HCT116 (cell line): ENCODE results near the gene IQGAP2. TPM values are rescaled to one million over a fixed set of nuclear protein-coding genes. Genes with fewer than 3 reads are reported as not detected.

Source experiments
- ATAC-seq: fragments of 200-7000 bp; cut with Tn5 transposase; 2 replicates; pipeline ENCODE4 v1.9.1; 2020; ENCODE audit warnings: mild to moderate bottlenecking, moderate library complexity
- BruUV-seq: library from RNA; stranded (reverse); fragments of 400-500 nt; replicated peaks from 2 replicates; lab custom pipeline; 2021; lab: Mats Ljungman, UMichigan
- CTCF ChIA-PET: fragments of 300-600 bp; sonication (Branson Sonifier 250); formaldehyde crosslinking; loops from one replicate; lab custom pipeline; 2021; ENCODE audit warnings: antibody characterized with exemption; lab: Charles Lee
- POLR2A ChIA-PET: fragments of 300-600, 350-600 bp; sonication (Branson Sonifier 250); formaldehyde crosslinking; loops from one replicate; lab custom pipeline; 2021; ENCODE audit warnings: antibody characterized with exemption; lab: Charles Lee
- RAD21 ChIA-PET, 2 experiments: fragments of 300-600 bp; sonication (Branson Sonifier 250); formaldehyde crosslinking; loops; one replicate each; lab custom pipeline; 2023; ENCODE audit warnings: low total read pairs in 2 of 2; ENCODE audit not compliant: uncharacterized antibody in 2 of 2, unreplicated experiment in 2 of 2, low non-redundant PET in 1 of 2; lab: Charles Lee
- DNase-seq: peaks from one replicate; pipeline ENCODE4 v3.0.0-alpha.2; 2010; ENCODE audit warnings: low read depth, low spot score
- H2AFZ ChIP-seq: fragments of 200-600 bp; shearing (Covaris generic), sonication (generic); 2 replicates; pipeline ENCODE4 v1.6.1; 2017; ENCODE audit warnings: low read depth, mixed run types, mixed read lengths, antibody characterized with exemption, low read length; ENCODE audit not compliant: poor library complexity, severe bottlenecking
- H3K27ac ChIP-seq: 2 replicates; pipeline ENCODE4 v1.5.1; 2012; ENCODE audit warnings: low read depth, low read length
- H3K27me3 ChIP-seq: fragments of 200-600 bp; sonication (generic); 2 replicates; pipeline ENCODE4 v1.6.1; 2016; ENCODE audit warnings: mixed run types, low read length, mixed read lengths; ENCODE audit not compliant: insufficient read depth
- H3K36me3 ChIP-seq, 2 experiments: fragments of 200-500 bp in 1 of 2; fragments of 200-600 bp in 1 of 2; sonication (Bioruptor generic) in 1 of 2; sonication (generic) in 1 of 2; 2 replicates each; pipeline versions ENCODE4 v1.5.1 to v1.6.1; 2014 to 2016; ENCODE audit warnings: low read length in 2 of 2, inconsistent platforms in 1 of 2, mixed read lengths in 1 of 2, mixed run types in 1 of 2; ENCODE audit not compliant: insufficient read depth in 2 of 2, control insufficient read depth in 1 of 2
- H3K4me1 ChIP-seq, 2 experiments: fragments of 200-600 bp in 1 of 2; sonication (generic) in 1 of 2; 2 replicates each; pipeline versions ENCODE4 v1.5.1 to v1.6.1; 2012 to 2017; ENCODE audit warnings: low read length in 2 of 2, inconsistent platforms in 1 of 2, mild to moderate bottlenecking in 1 of 2, mixed read lengths in 1 of 2, mixed run types in 1 of 2, moderate library complexity in 1 of 2; ENCODE audit not compliant: insufficient read depth in 2 of 2, control insufficient read depth in 1 of 2
- H3K4me2 ChIP-seq: fragments of 200-600 bp; sonication (generic); 2 replicates; pipeline ENCODE4 v1.6.1; 2017; ENCODE audit warnings: mixed run types, low read length, mixed read lengths
- H3K4me3 ChIP-seq, 2 experiments: fragments of 200-600 bp in 1 of 2; sonication (generic) in 1 of 2; replicated peaks in 1 of 2; 2 replicates each; pipeline ENCODE4 v1.5.1; 2011 to 2016; ENCODE audit warnings: low read length in 2 of 2, control low read depth in 1 of 2, low read depth in 1 of 2, mild to moderate bottlenecking in 1 of 2, mixed read lengths in 1 of 2, mixed run types in 1 of 2
- H3K79me2 ChIP-seq: fragments of 200-600 bp; sonication (generic); 2 replicates; pipeline ENCODE4 v1.6.1; 2017; ENCODE audit warnings: mild to moderate bottlenecking, mixed run types, low read length, moderate library complexity, mixed read lengths; ENCODE audit not compliant: insufficient read depth
- H3K9ac ChIP-seq: fragments of 200-600 bp; sonication (generic); 2 replicates; pipeline ENCODE4 v1.6.1; 2016; ENCODE audit warnings: low read length, mixed read lengths
- H3K9me2 ChIP-seq: fragments of 200-600 bp; sonication (generic), shearing (Covaris generic); 2 replicates; pipeline ENCODE4 v1.6.1; 2017; ENCODE audit warnings: mixed run types, mild to moderate bottlenecking, moderate library complexity; ENCODE audit not compliant: insufficient read depth
- H3K9me3 ChIP-seq, 2 experiments: fragments of 200-500 bp in 1 of 2; fragments of 200-600 bp in 1 of 2; sonication (Bioruptor generic) in 1 of 2; sonication (generic) in 1 of 2; 2 replicates each; pipeline ENCODE4 v1.6.1; 2014 to 2017; ENCODE audit warnings: low read length in 2 of 2, mixed read lengths in 2 of 2, inconsistent platforms in 1 of 2, low read depth in 1 of 2, mild to moderate bottlenecking in 1 of 2, mixed run types in 1 of 2, moderate library complexity in 1 of 2; ENCODE audit not compliant: control insufficient read depth in 1 of 2, insufficient read depth in 1 of 2
- H4K20me1 ChIP-seq: fragments of 200-600 bp; sonication (generic), shearing (Covaris generic); 2 replicates; pipeline ENCODE4 v1.6.1; 2017; ENCODE audit warnings: mixed run types, mild to moderate bottlenecking, moderate library complexity; ENCODE audit not compliant: insufficient read depth
- CBX3 ChIP-seq: IDR thresholded peaks from 2 replicates; pipeline ENCODE4 v1.6.1; 2012; ENCODE audit warnings: low read depth
- CEBPB ChIP-seq: IDR thresholded peaks from 2 replicates; pipeline ENCODE4 v1.6.1; 2012; ENCODE audit warnings: low read depth
- ELF1 ChIP-seq: IDR thresholded peaks from 2 replicates; pipeline ENCODE4 v1.6.1; 2012; ENCODE audit warnings: low read depth, borderline replicate concordance
- EZH2 ChIP-seq: fragments of 200-600 bp; sonication (generic); IDR thresholded peaks from 2 replicates; pipeline ENCODE4 v1.6.1; 2017; ENCODE audit warnings: antibody characterized with exemption, mixed run types
- EZH2phosphoT487 ChIP-seq: fragments of 200-600 bp; IDR thresholded peaks from 2 replicates; pipeline ENCODE4 v1.6.1; 2018; ENCODE audit warnings: antibody characterized with exemption, borderline replicate concordance
- FOSL1 ChIP-seq: IDR thresholded peaks from 2 replicates; pipeline ENCODE4 v1.6.1; 2012; ENCODE audit warnings: low read depth
- JUND ChIP-seq: IDR thresholded peaks from 2 replicates; pipeline ENCODE4 v1.6.1; 2012
- POLR2A ChIP-seq: IDR thresholded peaks from 2 replicates; pipeline ENCODE4 v1.7.0; 2011; ENCODE audit warnings: borderline replicate concordance; ENCODE audit not compliant: insufficient read depth, insufficient read length; ENCODE audit errors: extremely low read depth
- RAD21 ChIP-seq: IDR thresholded peaks from 2 replicates; pipeline ENCODE4 v1.6.1; 2012; ENCODE audit warnings: low read depth, mild to moderate bottlenecking
- SP1 ChIP-seq: IDR thresholded peaks from 2 replicates; pipeline ENCODE4 v1.6.1; 2012; ENCODE audit warnings: low read depth
- SRF ChIP-seq: IDR thresholded peaks from 2 replicates; pipeline ENCODE4 v1.6.1; 2012; ENCODE audit warnings: low read depth
- TCF7L2 ChIP-seq: IDR thresholded peaks from 2 replicates; pipeline ENCODE4 v1.7.0; 2011; ENCODE audit warnings: borderline replicate concordance, inconsistent platforms; ENCODE audit not compliant: insufficient read depth, insufficient read length; ENCODE audit errors: extremely low read depth
- ZFX ChIP-seq: fragments of 450-650 bp; IDR thresholded peaks from 2 replicates; pipeline ENCODE4 v1.6.1; 2017
- intact Hi-C: fragments of 100-400 bp; cut with micrococcal nuclease; formaldehyde crosslinking; loops from 2 replicates; pipeline ENCODE4 v1.10.0; 2022
- total RNA-seq: library from RNA; stranded (reverse); gene quantifications from one replicate; pipeline ENCODE4 v1.2.1, GENCODE V29; 2021; ENCODE audit not compliant: unreplicated experiment
- TF ChIP-seq, protein P1 (sequence below): IDR thresholded peaks from 2 replicates; pipeline ENCODE4 v1.6.1; 2011; ENCODE audit warnings: mild to moderate bottlenecking, low read length, moderate library complexity; ENCODE audit not compliant: insufficient replicate concordance; ENCODE audit errors: extremely low read depth
- TF ChIP-seq, protein P2 (sequence below): IDR thresholded peaks from 2 replicates; pipeline ENCODE4 v1.6.1; 2012
- TF ChIP-seq, protein P3 (sequence below): IDR thresholded peaks from 2 replicates; pipeline ENCODE4 v1.6.1; 2012; ENCODE audit warnings: low read depth

IQGAP2 gene
- total RNA-seq, 1 experiment from 2014 or later = 2.0 TPM

- TF ChIP-seq EZH2phosphoT487 = no peak
Measured at GRCh38 chr5:76729373-76730290, 326.5 kb downstream of the IQGAP2 start (continued).

- ATAC-seq = no peak
Measured at GRCh38 chr5:76732405-76733048, 329.4 kb downstream of the IQGAP2 start.

More at GRCh38 chr5:76732405-76733048, 329.4 kb downstream of the IQGAP2 start:
- intact Hi-C loops = no loop called here
- POLR2A ChIA-PET = no interaction called here
- H3K9ac ChIP-seq = no peak overlapping the region
- no peaks in the 10 kb centered on the region; the same call in 1 of the 2 replicates for H3K79me2 ChIP-seq
- H3K4me2 ChIP-seq = no peak overlapping the region
- no peak overlapping the region for H3K27ac ChIP-seq
- BruUV-seq = no TSS peak
- no peaks in the 10 kb centered on the region for H3K9me2 ChIP-seq
- peaks cover 0 to 6% of the 10 kb centered on the region in 2 experiments; a peak in 1 of 4 replicates for H3K36me3 ChIP-seq
- 0 out of 4 replicates have a peak, but pooled peaks cover 0 to 5% of the 10 kb centered on the region in 2 experiments for H3K9me3 ChIP-seq
- no peaks in the 10 kb centered on the region for H4K20me1 ChIP-seq
- H2AFZ ChIP-seq = no peak overlapping the region
- TF ChIP-seq, protein P1, sequence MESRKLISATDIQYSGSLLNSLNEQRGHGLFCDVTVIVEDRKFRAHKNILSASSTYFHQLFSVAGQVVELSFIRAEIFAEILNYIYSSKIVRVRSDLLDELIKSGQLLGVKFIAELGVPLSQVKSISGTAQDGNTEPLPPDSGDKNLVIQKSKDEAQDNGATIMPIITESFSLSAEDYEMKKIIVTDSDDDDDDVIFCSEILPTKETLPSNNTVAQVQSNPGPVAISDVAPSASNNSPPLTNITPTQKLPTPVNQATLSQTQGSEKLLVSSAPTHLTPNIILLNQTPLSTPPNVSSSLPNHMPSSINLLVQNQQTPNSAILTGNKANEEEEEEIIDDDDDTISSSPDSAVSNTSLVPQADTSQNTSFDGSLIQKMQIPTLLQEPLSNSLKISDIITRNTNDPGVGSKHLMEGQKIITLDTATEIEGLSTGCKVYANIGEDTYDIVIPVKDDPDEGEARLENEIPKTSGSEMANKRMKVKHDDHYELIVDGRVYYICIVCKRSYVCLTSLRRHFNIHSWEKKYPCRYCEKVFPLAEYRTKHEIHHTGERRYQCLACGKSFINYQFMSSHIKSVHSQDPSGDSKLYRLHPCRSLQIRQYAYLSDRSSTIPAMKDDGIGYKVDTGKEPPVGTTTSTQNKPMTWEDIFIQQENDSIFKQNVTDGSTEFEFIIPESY = no peak
- TF ChIP-seq POLR2A (no peak), ELF1 (no peak), EZH2 (no peak), EZH2phosphoT487 (no peak), CBX3 (no peak), CEBPB (no peak), ZFX (no peak), SP1 (no peak), RAD21 (no peak), FOSL1 (no peak), JUND (no peak), TCF7L2 (no peak), SRF (no peak)
- TF ChIP-seq, protein P2, sequence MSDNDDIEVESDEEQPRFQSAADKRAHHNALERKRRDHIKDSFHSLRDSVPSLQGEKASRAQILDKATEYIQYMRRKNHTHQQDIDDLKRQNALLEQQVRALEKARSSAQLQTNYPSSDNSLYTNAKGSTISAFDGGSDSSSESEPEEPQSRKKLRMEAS = no peak
- TF ChIP-seq, protein P3, sequence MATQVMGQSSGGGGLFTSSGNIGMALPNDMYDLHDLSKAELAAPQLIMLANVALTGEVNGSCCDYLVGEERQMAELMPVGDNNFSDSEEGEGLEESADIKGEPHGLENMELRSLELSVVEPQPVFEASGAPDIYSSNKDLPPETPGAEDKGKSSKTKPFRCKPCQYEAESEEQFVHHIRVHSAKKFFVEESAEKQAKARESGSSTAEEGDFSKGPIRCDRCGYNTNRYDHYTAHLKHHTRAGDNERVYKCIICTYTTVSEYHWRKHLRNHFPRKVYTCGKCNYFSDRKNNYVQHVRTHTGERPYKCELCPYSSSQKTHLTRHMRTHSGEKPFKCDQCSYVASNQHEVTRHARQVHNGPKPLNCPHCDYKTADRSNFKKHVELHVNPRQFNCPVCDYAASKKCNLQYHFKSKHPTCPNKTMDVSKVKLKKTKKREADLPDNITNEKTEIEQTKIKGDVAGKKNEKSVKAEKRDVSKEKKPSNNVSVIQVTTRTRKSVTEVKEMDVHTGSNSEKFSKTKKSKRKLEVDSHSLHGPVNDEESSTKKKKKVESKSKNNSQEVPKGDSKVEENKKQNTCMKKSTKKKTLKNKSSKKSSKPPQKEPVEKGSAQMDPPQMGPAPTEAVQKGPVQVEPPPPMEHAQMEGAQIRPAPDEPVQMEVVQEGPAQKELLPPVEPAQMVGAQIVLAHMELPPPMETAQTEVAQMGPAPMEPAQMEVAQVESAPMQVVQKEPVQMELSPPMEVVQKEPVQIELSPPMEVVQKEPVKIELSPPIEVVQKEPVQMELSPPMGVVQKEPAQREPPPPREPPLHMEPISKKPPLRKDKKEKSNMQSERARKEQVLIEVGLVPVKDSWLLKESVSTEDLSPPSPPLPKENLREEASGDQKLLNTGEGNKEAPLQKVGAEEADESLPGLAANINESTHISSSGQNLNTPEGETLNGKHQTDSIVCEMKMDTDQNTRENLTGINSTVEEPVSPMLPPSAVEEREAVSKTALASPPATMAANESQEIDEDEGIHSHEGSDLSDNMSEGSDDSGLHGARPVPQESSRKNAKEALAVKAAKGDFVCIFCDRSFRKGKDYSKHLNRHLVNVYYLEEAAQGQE = no peak
- no peak for DNase-seq
- no peaks in the 10 kb centered on the region for H3K27me3 ChIP-seq
- RAD21 ChIA-PET = no interaction called here
- no peak overlapping the region for H3K4me3 ChIP-seq
- CTCF ChIA-PET = no interaction called here
- peaks cover 5 to 20% of the 10 kb centered on the region in 2 experiments; a peak in 3 of 4 replicates for H3K4me1 ChIP-seq
